Neural progenitor cell (in vitro differentiated cells): ENCODE data around the gene CTIF. TPM values are rescaled to one million over a fixed set of nuclear protein-coding genes. Genes with fewer than 3 reads are reported as not detected.

Source experiments
- DNase-seq: peaks from one replicate; pipeline ENCODE4 v3.0.0-alpha.2; 2016; ENCODE audit warnings: low spot score
- H2AFZ ChIP-seq: fragments of 200-600 bp; sonication (generic); replicated peaks from 2 replicates; pipeline ENCODE4 v1.6.1; 2016; ENCODE audit warnings: antibody characterized with exemption
- H3F3A ChIP-seq: fragments of 200-600 bp; sonication (generic); 2 replicates; pipeline ENCODE4 v1.6.1; 2016; ENCODE audit warnings: antibody characterized with exemption, low read depth
- H3K27ac ChIP-seq: fragments of 200-600 bp; sonication (generic); 2 replicates; pipeline ENCODE4 v1.5.1; 2016; ENCODE audit warnings: mild to moderate bottlenecking
- H3K27me3 ChIP-seq: fragments of 200-600 bp; sonication (generic); 2 replicates; pipeline ENCODE4 v1.6.1; 2016; ENCODE audit warnings: mild to moderate bottlenecking, moderate library complexity
- H3K36me3 ChIP-seq: fragments of 200-600 bp; sonication (generic); 2 replicates; pipeline ENCODE4 v1.5.1; 2016
- H3K4me1 ChIP-seq: fragments of 200-600 bp; sonication (generic); 2 replicates; pipeline ENCODE4 v1.6.1; 2016; ENCODE audit warnings: mixed run types
- H3K4me2 ChIP-seq: fragments of 200-600 bp; sonication (generic); 2 replicates; pipeline ENCODE4 v1.6.1; 2016
- H3K4me3 ChIP-seq: fragments of 200-600 bp; sonication (generic); 2 replicates; pipeline ENCODE4 v1.5.1; 2016
- H3K79me2 ChIP-seq: fragments of 200-600 bp; sonication (generic); 2 replicates; pipeline ENCODE4 v1.6.1; 2016; ENCODE audit warnings: low read depth
- H3K9ac ChIP-seq: fragments of 200-600 bp; sonication (generic); 2 replicates; pipeline ENCODE4 v1.6.1; 2016
- H3K9me3 ChIP-seq: fragments of 200-600 bp; sonication (generic); 2 replicates; pipeline ENCODE4 v1.5.1; 2016; ENCODE audit warnings: low read depth
- H4K20me1 ChIP-seq: fragments of 200-600 bp; sonication (generic); 2 replicates; pipeline ENCODE4 v1.6.1; 2016; ENCODE audit warnings: low read depth
- H3K27ac Mint-ChIP-seq: 3 replicates; pipeline ENCODE4 v1.8.0; 2021; ENCODE audit warnings: mixed read lengths
- H3K27me3 Mint-ChIP-seq: 2 replicates; pipeline ENCODE4 v1.8.0; 2022; ENCODE audit warnings: low read depth, mild to moderate bottlenecking, inconsistent platforms, moderate library complexity, mixed read lengths; ENCODE audit not compliant: insufficient read depth
- H3K36me3 Mint-ChIP-seq: 3 replicates; pipeline ENCODE4 v1.8.0; 2021; ENCODE audit warnings: mixed read lengths
- H3K4me1 Mint-ChIP-seq: 3 replicates; pipeline ENCODE4 v1.8.0; 2021; ENCODE audit warnings: mixed read lengths
- H3K4me3 Mint-ChIP-seq: 3 replicates; pipeline ENCODE4 v1.8.0; 2021; ENCODE audit warnings: mild to moderate bottlenecking, moderate library complexity, mixed read lengths
- H3K9me3 Mint-ChIP-seq: 3 replicates; pipeline ENCODE4 v1.8.0; 2020; ENCODE audit warnings: mixed read lengths
- EZH2 ChIP-seq: fragments of 200-600 bp; sonication (generic); IDR thresholded peaks from 2 replicates; pipeline ENCODE4 v1.6.1; 2017; ENCODE audit warnings: antibody characterized with exemption, mild to moderate bottlenecking, moderate library complexity
- EZH2phosphoT487 ChIP-seq: fragments of 200-600 bp; sonication (generic); IDR thresholded peaks from 2 replicates; pipeline ENCODE4 v1.6.1; 2017; ENCODE audit warnings: antibody characterized with exemption
- total RNA-seq: library from RNA; depleted of rRNA; stranded (reverse); fragments of >200 nt; gene quantifications from 2 replicates; pipeline ENCODE4 v1.2.3, GENCODE V29; 2015; ENCODE audit warnings: low replicate concordance
- TF ChIP-seq, protein P1 (sequence below): fragments of 200-600 bp; sonication (generic); IDR thresholded peaks from 2 replicates; pipeline ENCODE4 v1.5.1; 2017; ENCODE audit warnings: antibody characterized with exemption, mild to moderate bottlenecking

Gene CTIF
- total RNA-seq, 1 donor from 2014 or later, result 17.6 TPM

DNA sequence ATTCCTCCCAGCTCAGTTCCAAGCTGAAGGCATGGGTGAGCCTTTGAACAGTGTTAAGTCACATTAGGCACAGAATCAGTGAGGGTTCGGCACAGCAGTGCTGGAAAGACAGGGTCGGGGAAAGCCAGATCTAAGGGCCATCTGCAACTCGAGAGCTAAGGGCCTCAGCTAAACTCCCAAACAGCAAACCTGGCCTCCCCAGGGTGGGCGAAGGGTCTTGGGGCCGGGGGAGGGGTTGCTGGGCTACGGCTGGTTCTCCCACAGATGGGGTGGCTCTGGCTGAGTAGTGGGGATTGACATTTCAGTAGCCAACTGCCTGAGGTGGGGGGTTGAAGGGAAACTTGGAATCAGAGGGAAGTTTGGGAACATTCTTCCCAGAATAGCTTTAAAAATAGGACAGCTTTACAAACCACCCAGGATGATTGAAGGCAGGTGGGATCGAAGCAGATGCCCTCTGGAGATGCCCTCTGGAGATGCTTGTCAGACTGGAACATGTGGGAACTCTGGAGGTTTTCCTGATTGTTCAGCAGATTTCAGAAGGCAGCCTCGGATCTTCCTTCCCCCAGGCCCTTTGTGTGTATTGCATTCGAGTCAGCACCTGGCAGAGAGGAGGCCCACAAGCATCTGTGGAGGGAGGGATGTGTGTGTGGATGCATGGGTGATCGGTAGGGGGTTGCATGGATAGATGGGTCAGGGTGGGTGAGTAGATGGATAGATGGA lies 255.6 kb downstream of the CTIF start:
- no peak overlapping the region for H3K4me3 Mint-ChIP-seq
- peaks cover 3% of the 10 kb centered on the region for H3K4me1 Mint-ChIP-seq
- no peaks in the 10 kb centered on the region for H3K9me3 Mint-ChIP-seq
- no peaks in the 10 kb centered on the region for H3K36me3 ChIP-seq
- peaks cover 3% of the 10 kb centered on the region for H3K27me3 Mint-ChIP-seq
- no peaks in the 10 kb centered on the region for H3K9me3 ChIP-seq
- no peak for TF ChIP-seq EZH2phosphoT487
- TF ChIP-seq, protein P1, sequence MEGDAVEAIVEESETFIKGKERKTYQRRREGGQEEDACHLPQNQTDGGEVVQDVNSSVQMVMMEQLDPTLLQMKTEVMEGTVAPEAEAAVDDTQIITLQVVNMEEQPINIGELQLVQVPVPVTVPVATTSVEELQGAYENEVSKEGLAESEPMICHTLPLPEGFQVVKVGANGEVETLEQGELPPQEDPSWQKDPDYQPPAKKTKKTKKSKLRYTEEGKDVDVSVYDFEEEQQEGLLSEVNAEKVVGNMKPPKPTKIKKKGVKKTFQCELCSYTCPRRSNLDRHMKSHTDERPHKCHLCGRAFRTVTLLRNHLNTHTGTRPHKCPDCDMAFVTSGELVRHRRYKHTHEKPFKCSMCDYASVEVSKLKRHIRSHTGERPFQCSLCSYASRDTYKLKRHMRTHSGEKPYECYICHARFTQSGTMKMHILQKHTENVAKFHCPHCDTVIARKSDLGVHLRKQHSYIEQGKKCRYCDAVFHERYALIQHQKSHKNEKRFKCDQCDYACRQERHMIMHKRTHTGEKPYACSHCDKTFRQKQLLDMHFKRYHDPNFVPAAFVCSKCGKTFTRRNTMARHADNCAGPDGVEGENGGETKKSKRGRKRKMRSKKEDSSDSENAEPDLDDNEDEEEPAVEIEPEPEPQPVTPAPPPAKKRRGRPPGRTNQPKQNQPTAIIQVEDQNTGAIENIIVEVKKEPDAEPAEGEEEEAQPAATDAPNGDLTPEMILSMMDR, result no peak
- TF ChIP-seq EZH2, result no peak
- H3K4me3 ChIP-seq, result no peak overlapping the region
- H3K27ac Mint-ChIP-seq, result no peak overlapping the region
- H3K4me1 ChIP-seq, result no peaks in the 10 kb centered on the region
- no peak overlapping the region for H3K4me2 ChIP-seq
- no peaks in the 10 kb centered on the region for H4K20me1 ChIP-seq
- H3K9ac ChIP-seq, result no peak overlapping the region
- no peaks in the 10 kb centered on the region for H3K27me3 ChIP-seq
- no peaks in the 10 kb centered on the region for H3K79me2 ChIP-seq
- no peaks in the 10 kb centered on the region for H3F3A ChIP-seq
- H3K27ac ChIP-seq, result no peak overlapping the region
- DNase-seq, result no peak
- no peak overlapping the region for H2AFZ ChIP-seq
- H3K36me3 Mint-ChIP-seq, result peaks cover 18% of the 10 kb centered on the region

GRCh38 chr18:48795696-48796095 lies 256.9 kb downstream of the CTIF start:
- Mint-ChIP-seq H3K4me3 (no peak overlapping the region), H3K9me3 (no peaks in the 10 kb centered on the region), H3K27ac (no peak overlapping the region), H3K4me1 (peaks cover 3% of the 10 kb centered on the region), H3K36me3 (peaks cover 15% of the 10 kb centered on the region), H3K27me3 (peaks cover 3% of the 10 kb centered on the region)
- H3K79me2 ChIP-seq, result no peaks in the 10 kb centered on the region
- no peak overlapping the region for H3K4me3 ChIP-seq
- no peaks in the 10 kb centered on the region for H3F3A ChIP-seq
- no peaks in the 10 kb centered on the region for H3K9me3 ChIP-seq
- no peak overlapping the region for H3K4me2 ChIP-seq
- H3K4me1 ChIP-seq, result no peaks in the 10 kb centered on the region
- H4K20me1 ChIP-seq, result no peaks in the 10 kb centered on the region
- no peak overlapping the region for H2AFZ ChIP-seq
- H3K9ac ChIP-seq, result no peak overlapping the region
- DNase-seq, result no peak
- TF ChIP-seq EZH2phosphoT487 (no peak), EZH2 (no peak)
- TF ChIP-seq, protein P1, result no peak
- no peak overlapping the region for H3K27ac ChIP-seq
- no peaks in the 10 kb centered on the region for H3K36me3 ChIP-seq
- no peaks in the 10 kb centered on the region for H3K27me3 ChIP-seq

GRCh38 chr18:48796491-48797205 lies 257.8 kb downstream of the CTIF start:
- no peak overlapping the region for H3K4me3 ChIP-seq
- no peaks in the 10 kb centered on the region for H3K9me3 ChIP-seq
- no peak overlapping the region for H3K4me2 ChIP-seq
- no peak for TF ChIP-seq EZH2phosphoT487
- no peak for TF ChIP-seq EZH2
- TF ChIP-seq, protein P1, result no peak
- Mint-ChIP-seq H3K4me1 (peaks cover 8% of the 10 kb centered on the region), H3K27ac (no peak overlapping the region), H3K9me3 (no peaks in the 10 kb centered on the region), H3K4me3 (no peak overlapping the region), H3K27me3 (peaks cover 3% of the 10 kb centered on the region), H3K36me3 (peaks cover 14% of the 10 kb centered on the region)
- H3K27me3 ChIP-seq, result no peaks in the 10 kb centered on the region
- H3F3A ChIP-seq, result no peaks in the 10 kb centered on the region
- H3K79me2 ChIP-seq, result no peaks in the 10 kb centered on the region
- no peak overlapping the region for H3K27ac ChIP-seq
- no peaks in the 10 kb centered on the region for H3K36me3 ChIP-seq
- no peaks in the 10 kb centered on the region for H3K4me1 ChIP-seq
- no peak for DNase-seq
- no peaks in the 10 kb centered on the region for H4K20me1 ChIP-seq
- H3K9ac ChIP-seq, result no peak overlapping the region
- H2AFZ ChIP-seq, result no peak overlapping the region
